ENCODE data around the gene GALNT2. TPM values are rescaled to one million over a fixed set of nuclear protein-coding genes. Genes with fewer than 3 reads are reported as not detected.

Gene GALNT2
- total RNA-seq, 1 experiment from 2014 or later = 51.1 TPM

GRCh38 chr1:230256896-230257295 lies 189.9 kb downstream of the GALNT2 start:
- Histone ChIP-seq H3K36me3 (peaks cover 11% of the 10 kb centered on the region), H3K9me3 (replicated peaks) (no peaks in the 10 kb centered on the region), H3K27me3 (no peaks in the 10 kb centered on the region), H3K27ac (no peak overlapping the region), H3K4me1 (no peaks in the 10 kb centered on the region), H3K4me3 (no peak overlapping the region)
- DNase-seq = no peak

DNA sequence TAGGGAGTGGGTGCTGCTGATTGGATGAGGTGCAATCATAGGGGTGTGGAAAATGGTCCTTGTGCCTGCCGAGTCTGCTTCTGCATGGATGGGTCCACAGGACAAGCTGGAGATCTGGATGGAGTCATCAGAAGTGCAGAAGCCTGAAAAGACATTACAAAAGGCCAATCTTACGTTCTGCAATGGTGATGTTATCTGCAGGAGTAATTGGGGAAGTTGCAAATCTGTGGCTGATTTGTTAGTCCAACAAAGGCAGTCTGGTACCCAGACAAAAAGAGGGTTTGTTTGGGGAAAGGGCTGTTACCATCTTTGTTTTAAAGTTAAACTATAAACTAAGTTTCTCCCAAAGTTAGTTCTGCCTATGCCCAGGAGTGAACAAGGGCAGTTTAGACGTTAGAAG lies 192.6 kb downstream of the GALNT2 start:
- Histone ChIP-seq H3K9me3 (replicated peaks) (no peaks in the 10 kb centered on the region), H3K36me3 (peaks cover 10% of the 10 kb centered on the region)

DNA sequence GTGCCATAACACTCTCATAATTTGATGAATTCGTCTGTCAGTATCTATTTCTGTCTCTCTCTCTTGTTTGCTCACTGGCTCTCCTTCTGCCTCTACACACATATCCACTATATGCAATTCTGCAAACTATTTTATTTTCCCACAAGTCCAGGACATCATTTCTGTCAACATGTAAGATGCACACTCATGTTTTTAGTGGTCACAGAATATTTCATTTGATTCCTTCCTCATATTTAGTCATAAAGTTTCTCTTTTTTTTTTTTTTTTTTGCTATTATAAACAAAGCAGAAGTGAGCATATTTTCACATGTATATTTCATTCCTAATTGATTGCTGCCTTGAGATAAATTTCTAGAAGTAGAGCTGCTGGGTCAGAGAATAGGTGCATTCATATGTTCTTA lies 193.8 kb downstream of the GALNT2 start:
- H3K27me3 ChIP-seq = no peaks in the 10 kb centered on the region
- no peaks in the 10 kb centered on the region for H3K9me3 ChIP-seq (replicated peaks)
- DNase-seq = no peak
- H3K4me3 ChIP-seq = no peak overlapping the region
- H3K36me3 ChIP-seq = peaks cover 2% of the 10 kb centered on the region; the same call in 1 of the 2 replicates
- H3K4me1 ChIP-seq = no peaks in the 10 kb centered on the region
- no peak overlapping the region for H3K27ac ChIP-seq

More for the DNA sequence above, 192.6 kb downstream of the GALNT2 start:
- H3K27me3 ChIP-seq = no peaks in the 10 kb centered on the region
- H3K27ac ChIP-seq = no peak overlapping the region
- H3K4me3 ChIP-seq = no peak overlapping the region
- no peaks in the 10 kb centered on the region for H3K4me1 ChIP-seq
- no peak for DNase-seq

- Histone ChIP-seq H3K9me3 (replicated peaks) (no peaks in the 10 kb centered on the region), H3K4me1 (no peaks in the 10 kb centered on the region), H3K27ac (no peak overlapping the region), H3K27me3 (no peaks in the 10 kb centered on the region), H3K36me3 (peaks cover 5% of the 10 kb centered on the region; the same call in 1 of the 2 replicates), H3K4me3 (no peak overlapping the region)
- DNase-seq = no peak
Measured at GRCh38 chr1:230261928-230262650, 195.1 kb downstream of the GALNT2 start.

GRCh38 chr1:230262867-230263567 lies 196.0 kb downstream of the GALNT2 start:
- peaks cover 5% of the 10 kb centered on the region; the same call in 1 of the 2 replicates for H3K36me3 ChIP-seq
- no peak for DNase-seq
- H3K27ac ChIP-seq = no peak overlapping the region
- no peaks in the 10 kb centered on the region for H3K27me3 ChIP-seq
- no peaks in the 10 kb centered on the region for H3K9me3 ChIP-seq (replicated peaks)
- no peak overlapping the region for H3K4me3 ChIP-seq
- no peaks in the 10 kb centered on the region for H3K4me1 ChIP-seq

DNA sequence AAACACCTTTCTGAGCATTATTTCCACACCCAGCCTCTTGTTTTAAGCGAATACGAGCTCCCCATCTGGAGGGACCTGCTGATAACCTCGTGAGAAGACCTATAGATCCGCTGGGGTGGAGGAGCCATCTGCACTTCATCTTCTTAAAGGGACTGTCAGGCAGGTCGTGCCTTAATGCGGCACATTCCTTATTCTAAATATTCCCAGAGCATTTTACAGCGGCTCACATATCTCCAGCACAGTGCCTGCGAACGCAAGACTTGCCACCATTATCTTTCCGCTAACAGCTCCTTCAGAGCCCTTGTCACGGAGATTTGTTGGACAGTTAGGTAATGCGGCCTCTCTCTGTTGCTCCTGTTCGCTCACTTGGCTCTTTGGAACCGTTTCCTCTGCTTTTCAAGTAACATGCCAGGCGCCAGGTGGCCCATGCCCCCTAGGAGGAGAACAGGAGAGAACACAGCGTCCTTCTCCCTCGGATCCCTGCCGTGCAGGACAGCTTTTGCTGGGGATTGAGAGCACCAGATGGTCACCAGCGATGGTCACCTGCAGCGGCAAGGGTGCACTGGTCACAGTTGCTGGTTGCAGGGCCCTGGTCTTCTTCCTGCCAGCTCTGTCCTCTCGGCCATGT lies 196.6 kb downstream of the GALNT2 start:
- no peaks in the 10 kb centered on the region for H3K27me3 ChIP-seq
- H3K4me1 ChIP-seq = no peaks in the 10 kb centered on the region
- H3K4me3 ChIP-seq = no peak overlapping the region
- H3K27ac ChIP-seq = no peak overlapping the region
- H3K36me3 ChIP-seq = peaks cover 5% of the 10 kb centered on the region; the same call in 1 of the 2 replicates
- DNase-seq = no peak
- H3K9me3 ChIP-seq (replicated peaks) = no peaks in the 10 kb centered on the region

DNA sequence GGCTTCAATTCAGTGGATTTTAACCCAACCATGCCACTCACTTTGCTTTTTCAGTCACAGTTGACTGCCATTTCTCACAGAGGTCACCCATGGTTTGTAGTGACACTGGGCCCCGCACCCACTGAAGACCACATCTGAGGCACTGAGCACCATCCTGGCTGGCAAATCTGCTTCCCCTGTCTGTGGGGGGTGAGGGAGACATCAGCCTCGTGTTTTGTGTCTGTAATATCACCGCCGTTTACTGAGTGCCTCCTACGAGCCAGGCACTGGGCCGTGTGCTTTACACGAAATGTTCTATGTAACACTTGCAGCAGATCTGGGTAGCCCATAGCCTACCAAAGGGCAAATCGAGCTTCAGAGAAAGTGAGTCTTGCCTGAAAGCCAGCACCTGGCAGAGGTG lies 197.3 kb downstream of the GALNT2 start:
- H3K27ac ChIP-seq = no peak overlapping the region
- DNase-seq = no peak

GRCh38 chr1:230265200-230266115 lies 198.4 kb downstream of the GALNT2 start:
- Histone ChIP-seq H3K27ac (no peak overlapping the region), H3K4me1 (no peaks in the 10 kb centered on the region), H3K4me3 (no peak overlapping the region), H3K27me3 (no peaks in the 10 kb centered on the region), H3K9me3 (replicated peaks) (no peaks in the 10 kb centered on the region), H3K36me3 (0 out of 2 replicates have a peak, but pooled peaks cover 5% of the 10 kb centered on the region)
- DNase-seq = no peak

More for the DNA sequence above, 197.3 kb downstream of the GALNT2 start:
- H3K4me3 ChIP-seq = no peak overlapping the region
- H3K4me1 ChIP-seq = no peaks in the 10 kb centered on the region
- no peaks in the 10 kb centered on the region for H3K9me3 ChIP-seq (replicated peaks)
- H3K36me3 ChIP-seq = 0 out of 2 replicates have a peak, but pooled peaks cover 5% of the 10 kb centered on the region
- H3K27me3 ChIP-seq = no peaks in the 10 kb centered on the region

DNA sequence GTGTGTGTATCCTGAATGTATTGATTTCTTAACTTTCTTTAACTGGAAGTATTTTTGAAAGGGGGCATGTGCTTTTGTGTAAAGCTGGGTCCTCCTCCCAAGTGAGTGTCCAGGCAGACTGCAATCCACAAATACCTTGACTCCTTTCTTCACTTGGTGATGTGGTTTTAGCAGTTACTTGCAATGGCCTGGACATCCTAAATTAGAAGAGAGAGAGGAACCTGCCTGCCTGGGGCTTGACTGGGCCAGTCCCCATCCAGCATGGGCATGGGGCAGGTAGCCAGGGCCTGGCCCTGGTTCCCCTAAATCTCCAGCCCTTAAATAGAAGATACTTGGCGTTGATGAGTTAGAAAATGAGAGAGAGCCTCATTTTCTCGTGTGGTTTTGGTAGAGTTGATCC lies 199.4 kb downstream of the GALNT2 start:
- Histone ChIP-seq H3K36me3 (0 out of 2 replicates have a peak, but pooled peaks cover 5% of the 10 kb centered on the region), H3K4me1 (no peaks in the 10 kb centered on the region), H3K27me3 (no peaks in the 10 kb centered on the region), H3K9me3 (replicated peaks) (no peaks in the 10 kb centered on the region), H3K4me3 (no peak overlapping the region), H3K27ac (no peak overlapping the region)
- DNase-seq = no peak

DNA sequence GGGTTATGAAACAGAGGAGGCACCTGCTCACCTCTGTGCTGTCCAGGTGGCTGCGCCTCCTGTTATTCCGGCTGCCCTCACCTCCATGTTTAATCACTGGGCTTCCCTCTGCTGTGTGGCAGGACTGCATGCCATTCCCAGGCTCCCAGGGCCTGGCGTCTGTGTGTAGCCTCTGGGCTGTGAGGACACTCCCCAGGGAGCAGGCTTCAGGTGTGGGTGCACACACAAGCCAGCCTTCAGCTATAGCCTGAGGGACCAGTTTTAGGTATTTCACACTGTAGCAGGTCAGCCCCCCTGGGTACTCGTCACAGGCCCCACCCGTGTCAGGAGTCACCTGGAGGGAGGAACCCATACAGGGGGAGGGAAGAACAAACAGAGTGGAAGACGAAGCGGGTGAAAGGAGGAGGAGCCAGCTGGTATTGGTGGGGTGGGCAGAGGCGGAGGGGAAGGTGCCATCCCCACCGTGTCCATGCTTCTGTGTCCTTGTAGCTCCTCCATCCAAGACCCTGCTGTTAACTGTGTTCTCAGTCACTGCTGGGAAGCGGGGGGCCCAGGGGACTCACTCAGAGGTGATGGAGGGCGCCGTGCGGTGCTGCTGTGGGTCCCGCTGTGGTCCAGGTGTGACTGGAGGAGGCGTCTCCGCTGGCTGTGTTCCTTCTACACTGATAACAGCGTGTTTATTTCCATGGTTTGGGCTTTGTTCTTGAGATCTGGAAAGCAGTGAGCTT lies 200.5 kb downstream of the GALNT2 start:
- Histone ChIP-seq H3K4me3 (no peak overlapping the region), H3K27ac (no peak overlapping the region), H3K27me3 (no peaks in the 10 kb centered on the region), H3K36me3 (0 out of 2 replicates have a peak, but pooled peaks cover 3% of the 10 kb centered on the region), H3K9me3 (replicated peaks) (no peaks in the 10 kb centered on the region), H3K4me1 (no peaks in the 10 kb centered on the region)
- no peak for DNase-seq

DNA sequence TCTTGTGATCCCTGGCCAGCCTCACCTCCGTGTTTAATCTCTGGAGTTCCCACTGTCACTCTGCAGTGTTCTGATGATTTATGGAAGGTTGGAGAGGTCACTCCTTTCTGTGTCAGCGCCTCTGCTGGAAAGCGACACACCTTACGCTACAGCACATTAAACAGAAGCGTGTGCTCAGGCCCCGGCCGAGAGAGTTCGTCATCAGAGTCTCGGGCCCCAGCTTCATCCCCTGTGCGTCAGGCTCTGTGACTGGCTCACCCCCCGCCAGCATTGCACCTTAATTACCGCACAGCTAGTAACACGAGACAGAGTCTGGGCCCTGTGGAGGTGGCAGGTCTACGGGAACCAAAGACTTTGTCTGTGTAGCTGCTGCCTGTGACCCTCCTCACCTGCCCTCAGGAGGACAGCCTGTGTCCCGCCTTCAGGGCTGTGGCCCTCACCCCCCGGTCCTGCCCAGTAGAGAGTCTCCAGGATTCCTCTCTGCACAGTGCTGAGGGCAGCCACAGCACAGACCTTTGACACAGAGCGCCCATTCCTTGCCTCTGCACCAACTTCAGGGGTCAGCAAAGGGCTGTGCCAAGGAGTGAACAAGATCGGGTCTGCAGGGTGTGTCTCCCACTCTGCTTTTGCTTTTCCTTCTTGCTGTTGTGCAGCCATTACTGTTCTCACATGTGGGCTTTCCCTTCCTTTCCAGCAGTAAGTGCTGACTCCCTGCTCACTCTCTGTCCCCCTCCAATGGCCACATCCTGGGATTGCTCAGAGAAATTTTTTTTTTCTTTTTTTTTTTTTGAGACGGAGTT lies 201.5 kb downstream of the GALNT2 start:
- Histone ChIP-seq H3K36me3 (0 out of 2 replicates have a peak, but pooled peaks cover 3% of the 10 kb centered on the region), H3K27ac (no peak overlapping the region)

DNA sequence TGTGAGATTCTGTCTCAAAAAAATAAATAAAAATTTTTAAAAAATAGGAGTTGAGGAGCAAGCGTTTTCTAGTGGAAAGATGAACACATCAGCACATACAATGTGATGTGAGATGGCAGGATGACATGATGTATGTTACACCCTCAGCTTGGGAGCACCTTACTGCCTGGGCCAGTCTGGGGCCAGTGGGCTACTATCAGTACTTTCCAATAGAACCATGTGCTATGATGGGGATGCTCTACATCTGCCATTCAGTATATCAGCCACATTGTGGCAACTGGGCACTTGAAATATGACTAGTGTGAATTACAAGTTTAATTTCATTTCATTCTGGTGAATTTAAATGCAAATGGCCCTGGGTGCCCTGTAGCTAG lies 203.1 kb downstream of the GALNT2 start:
- Histone ChIP-seq H3K27ac (no peak overlapping the region), H3K4me3 (no peak overlapping the region)

More for the DNA sequence above, 201.5 kb downstream of the GALNT2 start:
- Histone ChIP-seq H3K9me3 (replicated peaks) (no peaks in the 10 kb centered on the region), H3K4me1 (no peaks in the 10 kb centered on the region), H3K27me3 (no peaks in the 10 kb centered on the region), H3K4me3 (no peak overlapping the region)
- peak; percentile 58 to 71 for DNase-seq

More for the DNA sequence above, 203.1 kb downstream of the GALNT2 start:
- no peaks in the 10 kb centered on the region for H3K27me3 ChIP-seq
- DNase-seq = no peak
- H3K9me3 ChIP-seq (replicated peaks) = no peaks in the 10 kb centered on the region
- peaks cover 14% of the 10 kb centered on the region for H3K36me3 ChIP-seq
- no peaks in the 10 kb centered on the region for H3K4me1 ChIP-seq

Data from SJCRH30 (cell line).